ENCODE data around the gene GYG2. TPM values are rescaled to one million over a fixed set of nuclear protein-coding genes. Genes with fewer than 3 reads are reported as not detected.

The GYG2 gene
- total RNA-seq, 1 experiment from 2014 or later: not detected

- Histone ChIP-seq H3K9me2 (ENCODE audit: insufficient read depth) (no peaks in the 10 kb centered on the region), H2AFZ (ENCODE audit: low read depth, low read length, poor library complexity, severe bottlenecking) (no peak overlapping the region), H3K9ac (ENCODE audit: low read length) (no peak overlapping the region), H3K4me1 (ENCODE audit: control insufficient read depth in 1 of 2, insufficient read depth in 2 of 2, low read length in 2 of 2) (peaks cover 5 to 8% of the 10 kb centered on the region in 2 experiments; a peak in 2 of 4 replicates), H3K9me3 (ENCODE audit: control insufficient read depth in 1 of 2, insufficient read depth in 1 of 2, low read depth in 1 of 2, low read length in 2 of 2) (no peaks in the 10 kb centered on the region), H4K20me1 (ENCODE audit: insufficient read depth) (no peaks in the 10 kb centered on the region), H3K79me2 (ENCODE audit: insufficient read depth, low read length) (no peaks in the 10 kb centered on the region), H3K4me3 (replicated peaks in 1 of 2; ENCODE audit: low read depth in 1 of 2, low read length in 2 of 2) (no peak overlapping the region), H3K36me3 (ENCODE audit: control insufficient read depth in 1 of 2, insufficient read depth in 2 of 2, low read length in 2 of 2) (no peaks in the 10 kb centered on the region), H3K27ac (ENCODE audit: low read depth, low read length) (no peak overlapping the region), H3K27me3 (ENCODE audit: insufficient read depth, low read length) (no peaks in the 10 kb centered on the region), H3K4me2 (ENCODE audit: low read length) (no peak overlapping the region)
- no peak for ATAC-seq
- ChIA-PET POLR2A (no interaction called here), CTCF (no interaction called here), RAD21 (ENCODE audit: low non-redundant PET in 1 of 2, low total read pairs in 2 of 2, uncharacterized antibody in 2 of 2, unreplicated experiment in 2 of 2) (no interaction called here)
- no TSS peak for BruUV-seq (replicated peaks)
- no peak for DNase-seq (ENCODE audit: low read depth, low spot score)
- TF ChIP-seq, protein P1, sequence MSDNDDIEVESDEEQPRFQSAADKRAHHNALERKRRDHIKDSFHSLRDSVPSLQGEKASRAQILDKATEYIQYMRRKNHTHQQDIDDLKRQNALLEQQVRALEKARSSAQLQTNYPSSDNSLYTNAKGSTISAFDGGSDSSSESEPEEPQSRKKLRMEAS (IDR thresholded peaks at IDR 0.05): no peak
- no peak for TF ChIP-seq EZH2 (IDR thresholded peaks at IDR 0.05)
- no peak for TF ChIP-seq CBX3 (IDR thresholded peaks at IDR 0.05; ENCODE audit: low read depth)
- TF ChIP-seq ZFX (IDR thresholded peaks at IDR 0.05): no peak
- no peak for TF ChIP-seq EGR1 (IDR thresholded peaks at IDR 0.05; ENCODE audit: low read depth)
- no peak for TF ChIP-seq CEBPB (IDR thresholded peaks at IDR 0.05; ENCODE audit: low read depth)
- no peak for TF ChIP-seq CTCF (IDR thresholded peaks at IDR 0.05 in 2 of 3, conservative IDR thresholded peaks at IDR 0.05 in 1 of 3; ENCODE audit: borderline replicate concordance in 1 of 3, insufficient read depth in 1 of 3, low read depth in 2 of 3, low read length in 2 of 3)
- no peak for TF ChIP-seq ELF1 (IDR thresholded peaks at IDR 0.05; ENCODE audit: borderline replicate concordance, low read depth)
- no peak for TF ChIP-seq POLR2A (IDR thresholded peaks at IDR 0.05; ENCODE audit: borderline replicate concordance, extremely low read depth, insufficient read depth, insufficient read length)
- TF ChIP-seq JUND (IDR thresholded peaks at IDR 0.05): no peak
- TF ChIP-seq TCF7L2 (IDR thresholded peaks at IDR 0.05; ENCODE audit: borderline replicate concordance, extremely low read depth, insufficient read depth, insufficient read length): no peak
- TF ChIP-seq, protein P2, sequence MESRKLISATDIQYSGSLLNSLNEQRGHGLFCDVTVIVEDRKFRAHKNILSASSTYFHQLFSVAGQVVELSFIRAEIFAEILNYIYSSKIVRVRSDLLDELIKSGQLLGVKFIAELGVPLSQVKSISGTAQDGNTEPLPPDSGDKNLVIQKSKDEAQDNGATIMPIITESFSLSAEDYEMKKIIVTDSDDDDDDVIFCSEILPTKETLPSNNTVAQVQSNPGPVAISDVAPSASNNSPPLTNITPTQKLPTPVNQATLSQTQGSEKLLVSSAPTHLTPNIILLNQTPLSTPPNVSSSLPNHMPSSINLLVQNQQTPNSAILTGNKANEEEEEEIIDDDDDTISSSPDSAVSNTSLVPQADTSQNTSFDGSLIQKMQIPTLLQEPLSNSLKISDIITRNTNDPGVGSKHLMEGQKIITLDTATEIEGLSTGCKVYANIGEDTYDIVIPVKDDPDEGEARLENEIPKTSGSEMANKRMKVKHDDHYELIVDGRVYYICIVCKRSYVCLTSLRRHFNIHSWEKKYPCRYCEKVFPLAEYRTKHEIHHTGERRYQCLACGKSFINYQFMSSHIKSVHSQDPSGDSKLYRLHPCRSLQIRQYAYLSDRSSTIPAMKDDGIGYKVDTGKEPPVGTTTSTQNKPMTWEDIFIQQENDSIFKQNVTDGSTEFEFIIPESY (IDR thresholded peaks at IDR 0.05; ENCODE audit: extremely low read depth, insufficient replicate concordance, low read length): no peak
- TF ChIP-seq, protein P3, sequence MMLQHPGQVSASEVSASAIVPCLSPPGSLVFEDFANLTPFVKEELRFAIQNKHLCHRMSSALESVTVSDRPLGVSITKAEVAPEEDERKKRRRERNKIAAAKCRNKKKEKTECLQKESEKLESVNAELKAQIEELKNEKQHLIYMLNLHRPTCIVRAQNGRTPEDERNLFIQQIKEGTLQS (IDR thresholded peaks at IDR 0.05): no peak
- intact Hi-C loops (cut with micrococcal nuclease): no loop called here
These were observed 93.0 kb downstream of the GYG2 start for GRCh38 chrX:2921750-2922149.

Measured in HCT116 (cell line).